Caco-2 (cell line): ENCODE measurements around the gene GPAT3. TPM values are rescaled to one million over a fixed set of nuclear protein-coding genes. Genes with fewer than 3 reads are reported as not detected.

Experiments
- BruUV-seq: library from RNA; stranded (reverse); fragments of 400-500 nt; replicated peaks from 2 replicates; lab custom pipeline; 2021; lab: Mats Ljungman, UMichigan
- CTCF ChIA-PET: fragments of 300-600 bp; sonication (Branson Sonifier 250); formaldehyde crosslinking; loops from one replicate; lab custom pipeline; 2022; ENCODE audit warnings: antibody characterized with exemption; lab: Charles Lee
- POLR2A ChIA-PET: fragments of 300-600 bp; sonication (Branson Sonifier 250); formaldehyde crosslinking; loops from one replicate; lab custom pipeline; 2022; ENCODE audit warnings: antibody characterized with exemption; lab: Charles Lee
- DNase-seq, 2 experiments: peaks; one replicate each; pipeline versions ENCODE4 v3.0.0 to v3.0.0-alpha.2; 2020 to 2022
- H3K27me3 ChIP-seq: replicated peaks from 2 replicates; pipeline ENCODE4 v1.6.0; 2011; ENCODE audit warnings: low read length; ENCODE audit not compliant: control insufficient read depth, insufficient read depth
- H3K36me3 ChIP-seq: 2 replicates; pipeline ENCODE4 v1.5.1; 2011; ENCODE audit warnings: low read length; ENCODE audit not compliant: control insufficient read depth, insufficient read depth
- H3K4me1 ChIP-seq: fragments of 250-450 bp; sonication (Bioruptor Pico); 2 replicates; pipeline ENCODE4 v1.5.1; 2020; ENCODE audit warnings: mild to moderate bottlenecking
- H3K4me3 ChIP-seq: 2 replicates; pipeline ENCODE4 v1.5.1; 2011; ENCODE audit warnings: low read depth, mild to moderate bottlenecking, control low read depth, low read length
- H3K9me3 ChIP-seq: fragments of 250-450 bp; sonication (Bioruptor Pico); 2 replicates; pipeline ENCODE4 v1.5.1; 2020; ENCODE audit warnings: mild to moderate bottlenecking, moderate library complexity
- H3K27ac Mint-ChIP-seq: one replicate; pipeline ENCODE4 v1.8.0; 2022; ENCODE audit warnings: mixed read lengths; ENCODE audit not compliant: unreplicated experiment
- H3K27me3 Mint-ChIP-seq: one replicate; pipeline ENCODE4 v1.8.0; 2022; ENCODE audit warnings: mixed read lengths; ENCODE audit not compliant: insufficient read depth, unreplicated experiment
- H3K36me3 Mint-ChIP-seq: one replicate; pipeline ENCODE4 v1.8.0; 2022; ENCODE audit warnings: mild to moderate bottlenecking, mixed read lengths; ENCODE audit not compliant: insufficient read depth, unreplicated experiment
- H3K4me1 Mint-ChIP-seq: one replicate; pipeline ENCODE4 v1.8.0; 2022; ENCODE audit warnings: low read depth, mixed read lengths; ENCODE audit not compliant: unreplicated experiment
- H3K4me3 Mint-ChIP-seq: one replicate; pipeline ENCODE4 v1.8.0; 2022; ENCODE audit warnings: mild to moderate bottlenecking, moderate library complexity, mixed read lengths; ENCODE audit not compliant: unreplicated experiment
- H3K9me3 Mint-ChIP-seq: one replicate; pipeline ENCODE4 v1.8.0; 2022; ENCODE audit warnings: mixed read lengths; ENCODE audit not compliant: unreplicated experiment
- intact Hi-C: fragments of 100-400 bp; cut with micrococcal nuclease; formaldehyde crosslinking; loops from one replicate; pipeline ENCODE4 v1.10.0; 2022; ENCODE audit not compliant: unreplicated experiment
- total RNA-seq: library from RNA; stranded (reverse); gene quantifications from 2 replicates; pipeline ENCODE4 v1.2.3, GENCODE V29; 2022
- TF ChIP-seq, protein P1 (sequence below), 2 experiments: fragments of 200-600 bp in 1 of 2; IDR thresholded peaks; 1 replicate in 1 of 2; 2 replicates in 1 of 2; pipeline versions ENCODE4 v1.5.1 to v1.8.0; 2011 to 2022; ENCODE audit warnings: antibody characterized with exemption in 1 of 2, control low read depth in 1 of 2, inconsistent platforms in 1 of 2, low read depth in 1 of 2, low read length in 1 of 2, mild to moderate bottlenecking in 1 of 2, moderate library complexity in 1 of 2; ENCODE audit not compliant: insufficient read depth in 1 of 2, severe bottlenecking in 1 of 2, unreplicated experiment in 1 of 2

The GPAT3 gene
- total RNA-seq, 1 experiment from 2014 or later = 4.6 TPM

DNA sequence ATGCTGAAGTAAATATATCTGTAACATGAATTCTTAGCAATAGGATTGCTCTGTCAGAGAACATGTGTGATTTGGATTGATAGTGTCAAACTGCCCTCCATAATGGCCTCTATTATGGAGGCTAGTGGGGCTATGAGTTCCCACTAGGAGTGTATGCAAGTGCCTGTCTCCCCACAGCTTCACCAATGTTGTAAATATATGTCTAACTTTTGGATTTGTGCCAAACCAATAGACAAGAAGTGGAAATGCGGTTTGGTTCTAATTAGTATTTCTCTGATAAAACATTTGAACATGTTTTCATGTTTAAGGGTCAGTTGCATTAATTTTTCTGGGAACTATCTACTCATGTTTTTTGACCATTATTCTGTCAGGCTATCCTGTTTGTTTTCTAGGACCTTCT lies 28.1 kb downstream of the GPAT3 start:
- Mint-ChIP-seq H3K4me3 (no peak overlapping the region), H3K4me1 (no peaks in the 10 kb centered on the region), H3K27ac (no peak overlapping the region), H3K9me3 (no peaks in the 10 kb centered on the region), H3K36me3 (peaks cover 6% of the 10 kb centered on the region), H3K27me3 (no peaks in the 10 kb centered on the region)
- Histone ChIP-seq H3K9me3 (no peaks in the 10 kb centered on the region), H3K4me1 (no peaks in the 10 kb centered on the region), H3K4me3 (no peak overlapping the region), H3K36me3 (no peaks in the 10 kb centered on the region), H3K27me3 (no peaks in the 10 kb centered on the region)
- intact Hi-C loops = no loop called here
- POLR2A ChIA-PET = no interaction called here
- DNase-seq = no peak
- CTCF ChIA-PET = no interaction called here
- no TSS peak for BruUV-seq
- TF ChIP-seq, protein P1, sequence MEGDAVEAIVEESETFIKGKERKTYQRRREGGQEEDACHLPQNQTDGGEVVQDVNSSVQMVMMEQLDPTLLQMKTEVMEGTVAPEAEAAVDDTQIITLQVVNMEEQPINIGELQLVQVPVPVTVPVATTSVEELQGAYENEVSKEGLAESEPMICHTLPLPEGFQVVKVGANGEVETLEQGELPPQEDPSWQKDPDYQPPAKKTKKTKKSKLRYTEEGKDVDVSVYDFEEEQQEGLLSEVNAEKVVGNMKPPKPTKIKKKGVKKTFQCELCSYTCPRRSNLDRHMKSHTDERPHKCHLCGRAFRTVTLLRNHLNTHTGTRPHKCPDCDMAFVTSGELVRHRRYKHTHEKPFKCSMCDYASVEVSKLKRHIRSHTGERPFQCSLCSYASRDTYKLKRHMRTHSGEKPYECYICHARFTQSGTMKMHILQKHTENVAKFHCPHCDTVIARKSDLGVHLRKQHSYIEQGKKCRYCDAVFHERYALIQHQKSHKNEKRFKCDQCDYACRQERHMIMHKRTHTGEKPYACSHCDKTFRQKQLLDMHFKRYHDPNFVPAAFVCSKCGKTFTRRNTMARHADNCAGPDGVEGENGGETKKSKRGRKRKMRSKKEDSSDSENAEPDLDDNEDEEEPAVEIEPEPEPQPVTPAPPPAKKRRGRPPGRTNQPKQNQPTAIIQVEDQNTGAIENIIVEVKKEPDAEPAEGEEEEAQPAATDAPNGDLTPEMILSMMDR (IDR thresholded peaks at IDR 0.05; ENCODE audit: insufficient read depth in 1 of 2, low read depth in 1 of 2, low read length in 1 of 2, severe bottlenecking in 1 of 2, unreplicated experiment in 1 of 2) = no peak

GRCh38 chr4:83568062-83568461 lies 32.2 kb downstream of the GPAT3 start:
- ChIA-PET CTCF (no interaction called here), POLR2A (no interaction called here)
- TF ChIP-seq, protein P1 (IDR thresholded peaks at IDR 0.05; ENCODE audit: insufficient read depth in 1 of 2, low read depth in 1 of 2, low read length in 1 of 2, severe bottlenecking in 1 of 2, unreplicated experiment in 1 of 2) = no peak
- H3K27me3 Mint-ChIP-seq = no peaks in the 10 kb centered on the region
- Histone ChIP-seq H3K4me3 (no peak overlapping the region), H3K4me1 (no peaks in the 10 kb centered on the region), H3K27me3 (no peaks in the 10 kb centered on the region), H3K36me3 (no peaks in the 10 kb centered on the region), H3K9me3 (no peaks in the 10 kb centered on the region)
- intact Hi-C loops = no loop called here
- DNase-seq = no peak
- peaks cover 6% of the 10 kb centered on the region for H3K36me3 Mint-ChIP-seq
- no peak overlapping the region for H3K27ac Mint-ChIP-seq
- H3K4me1 Mint-ChIP-seq = no peaks in the 10 kb centered on the region
- no peaks in the 10 kb centered on the region for H3K9me3 Mint-ChIP-seq
- no TSS peak for BruUV-seq
- H3K4me3 Mint-ChIP-seq = no peak overlapping the region

DNA sequence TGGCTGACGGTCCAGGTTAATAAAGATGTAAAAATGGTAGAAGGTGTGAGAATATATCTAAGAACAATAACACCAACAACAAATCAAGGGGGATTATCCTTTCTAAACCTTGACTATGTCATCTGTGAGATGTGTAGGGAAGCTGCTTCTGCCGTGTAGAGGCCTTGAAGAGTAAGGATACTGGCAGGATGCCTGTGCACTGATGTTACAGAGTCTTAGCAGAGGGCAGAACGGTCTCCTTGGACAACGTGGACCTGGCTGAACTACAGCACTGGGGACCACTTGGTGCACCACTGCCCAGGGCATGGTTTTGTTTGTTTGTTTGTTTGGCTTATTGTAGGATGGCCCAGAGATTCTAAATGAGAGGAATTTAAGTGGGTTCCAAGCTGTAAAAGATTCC lies 33.5 kb downstream of the GPAT3 start:
- no peaks in the 10 kb centered on the region for H3K27me3 Mint-ChIP-seq

More for the DNA sequence above, 33.5 kb downstream of the GPAT3 start:
- TF ChIP-seq, protein P1 (IDR thresholded peaks at IDR 0.05; ENCODE audit: insufficient read depth in 1 of 2, low read depth in 1 of 2, low read length in 1 of 2, severe bottlenecking in 1 of 2, unreplicated experiment in 1 of 2) = no peak
- Histone ChIP-seq H3K9me3 (no peaks in the 10 kb centered on the region), H3K4me1 (no peaks in the 10 kb centered on the region), H3K4me3 (no peak overlapping the region), H3K27me3 (no peaks in the 10 kb centered on the region), H3K36me3 (no peaks in the 10 kb centered on the region)
- Mint-ChIP-seq H3K4me1 (no peaks in the 10 kb centered on the region), H3K9me3 (no peaks in the 10 kb centered on the region), H3K36me3 (peaks cover 6% of the 10 kb centered on the region), H3K4me3 (no peak overlapping the region), H3K27ac (no peak overlapping the region)
- CTCF ChIA-PET = no interaction called here
- BruUV-seq = no TSS peak
- no peak for DNase-seq
- POLR2A ChIA-PET = no interaction called here
- intact Hi-C loops = no loop called here
